ENCODE results near the gene QDPR. TPM values are rescaled to one million over a fixed set of nuclear protein-coding genes. Genes with fewer than 3 reads are reported as not detected.

Gene QDPR
- total and polyA plus RNA-seq, 12 donors: 23.3 to 86.2 (median 45.8) TPM

DNA sequence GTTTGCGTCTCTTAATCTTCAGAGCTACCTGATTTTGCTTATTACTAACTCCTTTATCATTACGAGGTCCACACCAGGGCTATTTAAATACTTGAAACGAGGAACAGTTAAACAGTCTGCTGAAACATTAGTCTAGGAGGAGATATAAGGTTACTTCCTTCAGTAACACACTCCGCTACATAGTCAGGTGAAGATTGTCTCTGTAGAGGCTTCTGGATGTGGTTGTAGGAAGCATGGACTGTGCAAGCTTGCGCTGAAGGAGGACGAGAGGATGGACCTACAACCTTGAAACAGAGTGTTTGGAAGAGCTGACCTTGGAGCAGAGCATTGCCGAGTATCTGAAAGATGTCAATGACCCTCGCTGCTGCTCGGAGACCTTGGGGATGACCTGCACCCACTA is 3.0 kb upstream of the QDPR start, which contains the start of gene CLRN2:
CLRN2 (plus strand) TSS at position 301 of the 400 bp plus-strand sequence. CDS start 102 bp downstream, outside the sequence.
- WGBS, 4 donors: 68 to 80% (median 75%) methylated on average over 9 of the region's 9 CpGs
- Histone ChIP-seq H3K4me3 (no peak within 1 kb of the TSS), H3K9me3 (replicated peaks in 1 of 3) (no peaks in the 10 kb centered on the region), H3K27me3 (no peaks in the 10 kb centered on the region), H3K27ac (no peak within 1 kb of the TSS), H3K36me3 (replicated peaks in 1 of 2) (no peaks in the 10 kb centered on the region), H3K4me1 (replicated peaks in 1 of 2) (peaks cover 9 to 18% of the 10 kb centered on the region in 2 donors)
- DNase-seq: no peak
- intact Hi-C loops (cut with DNase I): no loop called here
- no peak for TF ChIP-seq POLR2A (IDR thresholded peaks at IDR 0.05)
- TF ChIP-seq, protein P1, sequence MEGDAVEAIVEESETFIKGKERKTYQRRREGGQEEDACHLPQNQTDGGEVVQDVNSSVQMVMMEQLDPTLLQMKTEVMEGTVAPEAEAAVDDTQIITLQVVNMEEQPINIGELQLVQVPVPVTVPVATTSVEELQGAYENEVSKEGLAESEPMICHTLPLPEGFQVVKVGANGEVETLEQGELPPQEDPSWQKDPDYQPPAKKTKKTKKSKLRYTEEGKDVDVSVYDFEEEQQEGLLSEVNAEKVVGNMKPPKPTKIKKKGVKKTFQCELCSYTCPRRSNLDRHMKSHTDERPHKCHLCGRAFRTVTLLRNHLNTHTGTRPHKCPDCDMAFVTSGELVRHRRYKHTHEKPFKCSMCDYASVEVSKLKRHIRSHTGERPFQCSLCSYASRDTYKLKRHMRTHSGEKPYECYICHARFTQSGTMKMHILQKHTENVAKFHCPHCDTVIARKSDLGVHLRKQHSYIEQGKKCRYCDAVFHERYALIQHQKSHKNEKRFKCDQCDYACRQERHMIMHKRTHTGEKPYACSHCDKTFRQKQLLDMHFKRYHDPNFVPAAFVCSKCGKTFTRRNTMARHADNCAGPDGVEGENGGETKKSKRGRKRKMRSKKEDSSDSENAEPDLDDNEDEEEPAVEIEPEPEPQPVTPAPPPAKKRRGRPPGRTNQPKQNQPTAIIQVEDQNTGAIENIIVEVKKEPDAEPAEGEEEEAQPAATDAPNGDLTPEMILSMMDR (IDR thresholded peaks at IDR 0.05): no peak

DNA sequence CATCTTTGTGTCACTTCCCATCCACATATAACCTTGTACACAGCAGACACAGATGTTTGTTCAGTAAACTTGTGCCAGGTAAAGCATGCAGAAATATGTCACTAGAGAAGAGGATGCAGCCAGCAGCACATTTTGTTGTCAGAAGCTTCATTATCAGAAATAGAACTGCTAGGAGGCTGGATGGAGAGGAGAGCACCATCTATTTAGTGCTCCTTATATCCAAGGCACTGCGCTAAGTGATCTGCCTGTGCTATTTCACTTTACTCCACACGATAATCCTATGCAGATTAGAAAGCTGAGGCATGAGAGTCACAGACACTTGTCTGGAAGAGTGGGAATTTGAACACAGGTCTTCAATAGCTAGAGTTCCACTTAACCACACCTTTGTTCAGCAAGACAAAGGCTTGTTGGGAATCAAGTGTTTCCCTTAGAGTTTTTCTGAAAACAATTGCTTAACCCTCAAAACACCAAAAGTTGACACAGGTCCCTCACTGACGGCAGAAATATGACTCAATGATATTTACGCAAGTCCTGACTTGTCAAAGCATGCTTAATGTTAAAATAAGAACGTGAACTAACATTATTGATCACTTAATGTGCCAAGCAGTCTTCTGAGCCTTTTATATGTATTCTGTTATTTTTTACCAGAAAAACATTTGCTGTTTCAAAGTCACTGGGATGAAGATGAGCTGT is 1.2 kb upstream of the QDPR start:
- intact Hi-C loops (cut with DNase I): no loop called here
- WGBS, 4 donors: 78 to 87% (median 80%) methylated on average over 5 of the region's 5 CpGs
- H3K4me3 ChIP-seq: no peak overlapping the region
- peak overlapping the region in 1 of 5 donors; percentile 91 for H3K27ac ChIP-seq
- H3K36me3 ChIP-seq (replicated peaks in 1 of 2): peaks cover 0 to 10% of the 10 kb centered on the region in 2 donors
- no peaks in the 10 kb centered on the region for H3K9me3 ChIP-seq (replicated peaks in 1 of 3)
- TF ChIP-seq, protein P1 (IDR thresholded peaks at IDR 0.05): no peak
- no peak for TF ChIP-seq POLR2A (IDR thresholded peaks at IDR 0.05)
- peaks cover 9 to 18% of the 10 kb centered on the region in 2 donors for H3K4me1 ChIP-seq (replicated peaks in 1 of 2)
- DNase-seq: no peak
- H3K27me3 ChIP-seq: no peaks in the 10 kb centered on the region

DNA sequence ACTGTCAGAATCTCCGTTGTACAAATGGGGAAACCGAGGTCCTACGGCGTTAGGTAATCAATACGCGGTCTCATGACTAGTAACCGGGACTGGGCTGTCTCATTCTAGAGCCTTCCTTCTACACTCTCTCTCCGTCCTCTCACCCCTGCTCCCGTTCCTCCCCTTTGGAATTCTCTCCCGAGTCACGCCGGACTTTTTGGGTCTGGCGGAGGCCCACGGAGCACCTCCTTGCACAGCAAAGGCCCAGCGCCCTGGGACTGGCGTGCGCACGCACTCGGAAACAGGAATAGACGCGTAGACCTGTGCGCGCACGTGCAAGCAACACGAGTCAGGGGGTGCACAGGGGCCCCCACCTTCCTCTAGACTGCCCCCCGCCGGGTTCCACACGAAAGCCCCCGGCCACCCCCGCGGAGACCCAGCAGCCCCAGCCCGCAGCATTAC is 361 bp downstream of the QDPR start:
- Histone ChIP-seq H3K4me1 (replicated peaks in 1 of 2) (peaks cover 9 to 18% of the 10 kb centered on the region in 2 donors), H3K36me3 (replicated peaks in 1 of 2) (peaks cover 0 to 26% of the 10 kb centered on the region in 2 donors), H3K9me3 (replicated peaks in 1 of 3) (no peaks in the 10 kb centered on the region), H3K27ac (peak overlapping the region in 4 of 5 donors; percentile 71 to 93 (median 85)), H3K4me3 (peak overlapping the region; percentile 19 to 88 (median 81)), H3K27me3 (no peaks in the 10 kb centered on the region)
- intact Hi-C loops (cut with DNase I): no loop called here
- peak in 1 of 2 donors; percentile 68 for TF ChIP-seq POLR2A (IDR thresholded peaks at IDR 0.05)
- TF ChIP-seq, protein P1 (IDR thresholded peaks at IDR 0.05): no peak
- 0 to 5% (median 3%) methylated on average over 22 to 32 of the region's 32 CpGs for WGBS, 4 donors
- peak in 6 of 7 donors; percentile 69 to 84 (median 74) for DNase-seq

DNA sequence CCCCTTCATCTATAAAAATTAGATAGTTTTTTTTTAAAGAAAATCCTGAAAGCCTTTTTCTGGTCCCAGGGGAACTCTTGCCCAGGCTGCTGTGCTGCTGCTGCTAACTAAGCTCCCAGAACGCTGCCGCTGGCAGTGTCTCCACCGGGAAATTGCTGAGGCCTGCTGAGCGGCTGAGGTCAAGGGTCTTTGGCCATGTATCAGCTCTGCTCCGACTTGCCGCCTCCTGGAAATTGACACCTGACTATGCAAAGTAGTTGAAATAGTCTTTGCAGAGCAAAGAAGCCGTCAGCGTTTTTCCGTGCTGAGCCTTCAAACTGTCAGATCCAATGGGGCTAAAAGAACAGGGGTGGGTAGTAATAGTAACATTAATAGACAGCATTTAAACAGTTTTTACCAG is 839 bp downstream of the QDPR start:
- Histone ChIP-seq H3K9me3 (replicated peaks in 1 of 3) (no peaks in the 10 kb centered on the region), H3K27ac (peak overlapping the region in 4 of 5 donors; percentile 71 to 93 (median 85)), H3K36me3 (replicated peaks in 1 of 2) (peaks cover 0 to 28% of the 10 kb centered on the region in 2 donors), H3K4me3 (peak overlapping the region; percentile 19 to 88 (median 81)), H3K4me1 (replicated peaks in 1 of 2) (peaks cover 9 to 18% of the 10 kb centered on the region in 2 donors), H3K27me3 (no peaks in the 10 kb centered on the region)
- peak; percentile 31 to 74 (median 47) for DNase-seq
- WGBS, 4 donors: 6 to 36% (median 20%) methylated on average over 9 of the region's 9 CpGs
- intact Hi-C loops (cut with DNase I): no loop called here
- TF ChIP-seq POLR2A (IDR thresholded peaks at IDR 0.05): no peak
- TF ChIP-seq, protein P1 (IDR thresholded peaks at IDR 0.05): no peak

Data from adrenal gland (tissue), 12 donors.